Measurements from ENCODE around the gene PLD4.

- TF ChIP-seq CTCF (IDR thresholded peaks at IDR 0.05), result no peak
- TF ChIP-seq POLR2AphosphoS5 (IDR thresholded peaks at IDR 0.05), result no peak
- TF ChIP-seq POLR2A (IDR thresholded peaks at IDR 0.05), result no peak
- TF ChIP-seq EP300 (IDR thresholded peaks at IDR 0.05), result no peak
Observed at GRCh38 chr14:104875412-104875751, 49.3 kb upstream of the PLD4 start.
